Fibroblast of lung (primary cell): ENCODE data around the gene ATP2A2. TPM values are rescaled to one million over a fixed set of nuclear protein-coding genes. Genes with fewer than 3 reads are reported as not detected.

Experiments used
- DNase-seq, 2 donors: peaks; one replicate each; pipeline versions ENCODE4 v3.0.0 to v3.0.0-alpha.2; 2010; ENCODE audit warnings: low read depth in 2 of 2
- H2AFZ ChIP-seq: 2 replicates; pipeline ENCODE4 v1.5.1; 2012; ENCODE audit warnings: low read length, control low read depth, inconsistent platforms
- H3K27ac ChIP-seq: 2 replicates; pipeline ENCODE4 v1.5.1; 2011; ENCODE audit warnings: low read length, control low read depth; ENCODE audit not compliant: insufficient read depth
- H3K27me3 ChIP-seq: 2 replicates; pipeline ENCODE4 v1.5.1; 2011; ENCODE audit warnings: mild to moderate bottlenecking, low read length; ENCODE audit not compliant: control insufficient read depth, insufficient read depth
- H3K36me3 ChIP-seq: 2 replicates; pipeline ENCODE4 v1.5.1; 2011; ENCODE audit warnings: low read length; ENCODE audit not compliant: control insufficient read depth, insufficient read depth
- H3K4me1 ChIP-seq: 2 replicates; pipeline ENCODE4 v1.5.1; 2011; ENCODE audit warnings: low read length; ENCODE audit not compliant: control insufficient read depth, insufficient read depth; ENCODE audit errors: extremely low read depth
- H3K4me2 ChIP-seq: 2 replicates; pipeline ENCODE4 v1.5.1; 2011; ENCODE audit warnings: low read length, control low read depth; ENCODE audit not compliant: insufficient read depth; ENCODE audit errors: extremely low read depth
- H3K4me3 ChIP-seq, 4 experiments: fragments of 200-600 bp in 1 of 4; sonication (generic) in 1 of 4; replicated peaks in 1 of 4; 2 replicates each; pipeline ENCODE4 v1.5.1; 2011 to 2016; ENCODE audit warnings: low read length in 4 of 4, low read depth in 3 of 4, mild to moderate bottlenecking in 3 of 4, control low read depth in 2 of 4, inconsistent platforms in 1 of 4, mixed read lengths in 1 of 4; ENCODE audit not compliant: insufficient read depth in 1 of 4; ENCODE audit errors: control extremely low read depth in 1 of 4
- H3K79me2 ChIP-seq: 2 replicates; pipeline ENCODE4 v1.5.1; 2012; ENCODE audit warnings: mild to moderate bottlenecking, low read length, inconsistent platforms; ENCODE audit not compliant: control insufficient read depth, insufficient read depth
- H3K9ac ChIP-seq: 2 replicates; pipeline ENCODE4 v1.5.1; 2011; ENCODE audit warnings: mild to moderate bottlenecking, low read length, control low read depth; ENCODE audit not compliant: insufficient read depth
- H3K9me3 ChIP-seq: 2 replicates; pipeline ENCODE4 v1.5.1; 2012; ENCODE audit warnings: low read depth, low read length; ENCODE audit not compliant: control insufficient read depth, insufficient read depth
- H4K20me1 ChIP-seq: 2 replicates; pipeline ENCODE4 v1.5.1; 2011; ENCODE audit warnings: low read length; ENCODE audit not compliant: control insufficient read depth, insufficient read depth; ENCODE audit errors: extremely low read depth
- EZH2 ChIP-seq: IDR thresholded peaks from 2 replicates; pipeline ENCODE4 v1.5.1; 2012; ENCODE audit warnings: low read length, control low read depth, mild to moderate bottlenecking; ENCODE audit errors: missing control alignments
- polyA plus RNA-seq, 2 donors: library from polyadenylated mRNA; depleted of rRNA in 1 of 2; stranded (reverse) in 1 of 2; unstranded in 1 of 2; fragments of >200 nt; gene quantifications; 2 replicates each; pipeline ENCODE4 v1.2.1, GENCODE V29; 2011 to 2012; ENCODE audit warnings: missing spikeins in 1 of 2
- total RNA-seq: library from RNA; depleted of rRNA; stranded (reverse); fragments of >200 nt; gene quantifications from 2 replicates; pipeline ENCODE4 v1.2.1, GENCODE V29; 2014
- TF ChIP-seq, protein P1 (sequence below), 2 donors: IDR thresholded peaks in 1 of 2; conservative IDR thresholded peaks in 1 of 2; 1 replicate in 1 of 2; 2 replicates in 1 of 2; pipeline ENCODE4 v1.5.1; 2011 to 2012; ENCODE audit warnings: low read length in 2 of 2, control low read depth in 1 of 2, inconsistent platforms in 1 of 2, low read depth in 1 of 2, mild to moderate bottlenecking in 1 of 2

ATP2A2 gene
- total and polyA plus RNA-seq, 2 donors (not counting 1 experiment from before 2014, with no cell fraction given) = 151 to 216 TPM

DNA sequence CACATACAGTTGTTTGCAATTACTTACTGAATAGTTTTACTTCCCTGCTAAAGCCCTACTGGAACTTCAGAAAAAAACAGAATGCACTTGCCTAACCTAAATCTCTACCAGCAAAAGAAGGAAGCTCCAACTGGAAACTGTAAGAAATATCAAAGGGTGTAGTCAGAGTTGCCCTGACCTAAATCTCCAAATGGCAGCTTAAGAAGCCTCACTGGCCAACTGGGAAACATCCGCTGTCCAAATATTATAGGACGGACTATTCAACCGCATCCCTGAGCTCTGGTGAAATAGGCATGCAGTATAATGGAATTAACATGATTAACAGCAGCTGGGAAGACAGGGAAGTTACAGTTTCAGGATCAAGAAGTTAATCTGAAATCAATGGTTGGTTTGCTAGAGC is 98.2 kb downstream of the ATP2A2 start:
- H3K27ac ChIP-seq = no peak overlapping the region

DNA sequence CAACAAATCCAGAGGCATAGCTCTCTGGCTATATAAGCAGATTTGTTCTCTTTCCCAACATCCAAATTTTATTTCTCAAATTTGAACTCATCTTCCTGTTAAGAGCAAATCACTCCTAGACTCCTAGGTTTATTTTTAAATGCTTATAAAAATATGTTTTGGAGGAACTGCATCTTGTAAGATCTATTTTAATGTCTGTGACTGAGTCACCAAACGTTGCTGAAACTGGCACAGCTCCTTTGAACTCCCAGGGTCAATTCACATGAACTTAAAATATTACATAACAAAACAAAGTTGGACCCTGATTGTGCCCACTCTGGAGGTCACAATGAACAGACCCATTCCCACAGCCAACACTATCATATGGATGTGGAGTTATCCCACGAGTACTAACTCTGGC is 98.6 kb downstream of the ATP2A2 start:
- Histone ChIP-seq H3K27me3 (no peaks in the 10 kb centered on the region), H4K20me1 (no peaks in the 10 kb centered on the region), H3K79me2 (no peaks in the 10 kb centered on the region), H2AFZ (no peak overlapping the region), H3K4me3 (no peak overlapping the region), H3K4me1 (no peaks in the 10 kb centered on the region), H3K4me2 (no peak overlapping the region), H3K9ac (no peak overlapping the region), H3K36me3 (peaks cover 9% of the 10 kb centered on the region), H3K27ac (no peak overlapping the region), H3K9me3 (no peaks in the 10 kb centered on the region)
- no peak for TF ChIP-seq EZH2
- TF ChIP-seq, protein P1, sequence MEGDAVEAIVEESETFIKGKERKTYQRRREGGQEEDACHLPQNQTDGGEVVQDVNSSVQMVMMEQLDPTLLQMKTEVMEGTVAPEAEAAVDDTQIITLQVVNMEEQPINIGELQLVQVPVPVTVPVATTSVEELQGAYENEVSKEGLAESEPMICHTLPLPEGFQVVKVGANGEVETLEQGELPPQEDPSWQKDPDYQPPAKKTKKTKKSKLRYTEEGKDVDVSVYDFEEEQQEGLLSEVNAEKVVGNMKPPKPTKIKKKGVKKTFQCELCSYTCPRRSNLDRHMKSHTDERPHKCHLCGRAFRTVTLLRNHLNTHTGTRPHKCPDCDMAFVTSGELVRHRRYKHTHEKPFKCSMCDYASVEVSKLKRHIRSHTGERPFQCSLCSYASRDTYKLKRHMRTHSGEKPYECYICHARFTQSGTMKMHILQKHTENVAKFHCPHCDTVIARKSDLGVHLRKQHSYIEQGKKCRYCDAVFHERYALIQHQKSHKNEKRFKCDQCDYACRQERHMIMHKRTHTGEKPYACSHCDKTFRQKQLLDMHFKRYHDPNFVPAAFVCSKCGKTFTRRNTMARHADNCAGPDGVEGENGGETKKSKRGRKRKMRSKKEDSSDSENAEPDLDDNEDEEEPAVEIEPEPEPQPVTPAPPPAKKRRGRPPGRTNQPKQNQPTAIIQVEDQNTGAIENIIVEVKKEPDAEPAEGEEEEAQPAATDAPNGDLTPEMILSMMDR (conservative IDR thresholded peaks at IDR 0.05 in 1 of 2, IDR thresholded peaks at IDR 0.05 in 1 of 2; ENCODE audit: low read depth in 1 of 2, low read length in 2 of 2) = no peak
- DNase-seq = no peak

More for the DNA sequence above, 98.2 kb downstream of the ATP2A2 start:
- no peak for DNase-seq
- Histone ChIP-seq H2AFZ (no peak overlapping the region), H3K4me3 (no peak overlapping the region), H3K4me1 (no peaks in the 10 kb centered on the region), H3K36me3 (peaks cover 10% of the 10 kb centered on the region), H3K79me2 (no peaks in the 10 kb centered on the region), H3K9ac (no peak overlapping the region), H3K9me3 (no peaks in the 10 kb centered on the region), H4K20me1 (no peaks in the 10 kb centered on the region), H3K27me3 (no peaks in the 10 kb centered on the region), H3K4me2 (no peak overlapping the region)
- TF ChIP-seq, protein P1 (conservative IDR thresholded peaks at IDR 0.05 in 1 of 2, IDR thresholded peaks at IDR 0.05 in 1 of 2; ENCODE audit: low read depth in 1 of 2, low read length in 2 of 2) = no peak
- TF ChIP-seq EZH2 = no peak

DNA sequence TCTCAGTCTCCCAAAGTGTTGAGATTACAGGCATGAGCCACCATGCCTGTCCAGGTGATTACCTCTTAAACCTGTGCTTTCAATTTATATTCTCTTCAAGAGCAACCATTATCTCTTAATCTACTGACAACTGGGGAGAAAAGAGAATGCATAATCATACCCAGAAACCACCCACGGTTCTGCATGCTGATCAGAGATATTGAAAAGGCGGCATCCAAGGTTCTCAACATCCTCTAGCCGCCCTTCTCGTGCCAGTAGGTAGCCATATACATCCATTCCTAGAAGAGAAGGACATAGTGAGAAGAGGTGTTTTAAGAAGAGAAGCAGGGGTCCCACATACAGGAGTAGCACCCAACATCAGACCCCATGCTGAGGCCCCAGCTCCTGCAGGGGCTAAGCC is 101.6 kb downstream of the ATP2A2 start:
- H3K9ac ChIP-seq = no peak overlapping the region
- TF ChIP-seq EZH2 = no peak
- TF ChIP-seq, protein P1 (conservative IDR thresholded peaks at IDR 0.05 in 1 of 2, IDR thresholded peaks at IDR 0.05 in 1 of 2; ENCODE audit: low read depth in 1 of 2, low read length in 2 of 2) = no peak
- DNase-seq = no peak

More for the DNA sequence above, 101.6 kb downstream of the ATP2A2 start:
- H3K4me3 ChIP-seq = no peak overlapping the region
- no peaks in the 10 kb centered on the region for H4K20me1 ChIP-seq
- no peak overlapping the region for H2AFZ ChIP-seq
- no peak overlapping the region for H3K4me2 ChIP-seq
- H3K79me2 ChIP-seq = no peaks in the 10 kb centered on the region
- H3K9me3 ChIP-seq = no peaks in the 10 kb centered on the region
- no peaks in the 10 kb centered on the region for H3K27me3 ChIP-seq
- H3K36me3 ChIP-seq = peaks cover 6% of the 10 kb centered on the region
- no peak overlapping the region for H3K27ac ChIP-seq
- H3K4me1 ChIP-seq = no peaks in the 10 kb centered on the region

Other genes with a start within 250 kb of the ATP2A2 start
- 17.2 and 20.8 TPM in 2 replicates for gene C12orf76, start 232.7 kb upstream of the ATP2A2 start, total RNA-seq
- gene C12orf76, start 232.7 kb upstream of the ATP2A2 start, polyA plus RNA-seq = 5.5 and 8.5 TPM in 2 replicates
- gene IFT81, start 156.9 kb upstream of the ATP2A2 start, total RNA-seq = 23.6 and 33.1 TPM in 2 replicates
- gene IFT81, start 156.9 kb upstream of the ATP2A2 start, polyA plus RNA-seq = 13.1 and 17.7 TPM in 2 replicates
- gene ANAPC7, start 122.5 kb downstream of the ATP2A2 start, total RNA-seq = 44.9 and 49.5 TPM in 2 replicates
- gene ANAPC7, start 122.5 kb downstream of the ATP2A2 start, polyA plus RNA-seq = 48.7 and 55.2 TPM in 2 replicates
- 136 and 169 TPM in 2 replicates for gene ARPC3, start 169.1 kb downstream of the ATP2A2 start, total RNA-seq
- gene ARPC3, start 169.1 kb downstream of the ATP2A2 start, polyA plus RNA-seq = 81.1 and 87.4 TPM in 2 replicates
- 8.9 and 9.2 TPM in 2 replicates for gene GPN3, start 187.0 kb downstream of the ATP2A2 start, total RNA-seq
- 28.9 and 29.7 TPM in 2 replicates for gene GPN3, start 187.0 kb downstream of the ATP2A2 start, polyA plus RNA-seq
- 14.9 and 16.5 TPM in 2 replicates for gene FAM216A, start 187.6 kb downstream of the ATP2A2 start, total RNA-seq
- 20.2 and 28.3 TPM in 2 replicates for gene FAM216A, start 187.6 kb downstream of the ATP2A2 start, polyA plus RNA-seq
- 44.7 and 52.2 TPM in 2 replicates for gene VPS29, start 220.9 kb downstream of the ATP2A2 start, total RNA-seq
- 172 and 210 TPM in 2 replicates for gene VPS29, start 220.9 kb downstream of the ATP2A2 start, polyA plus RNA-seq
- 0.50 and 0.77 TPM in 2 replicates for gene RAD9B, start 221.1 kb downstream of the ATP2A2 start, total RNA-seq
- gene RAD9B, start 221.1 kb downstream of the ATP2A2 start, polyA plus RNA-seq = 0.40 and 0.53 TPM in 2 replicates